ENCODE data around the gene MAST1. TPM values are rescaled to one million over a fixed set of nuclear protein-coding genes. Genes with fewer than 3 reads are reported as not detected.

MAST1 gene
- total RNA-seq, 2 experiments from 2014 or later, result 0.22 to 0.60 TPM

GRCh38 chr19:12875086-12875485 is 36.8 kb downstream of the MAST1 start:
- no peak overlapping the region for H3K4me3 Mint-ChIP-seq
- H3K27ac Mint-ChIP-seq, result no peak overlapping the region

GRCh38 chr19:12880551-12881171 is 42.3 kb downstream of the MAST1 start:
- Histone ChIP-seq H3K27ac (ENCODE audit: low read depth in 1 of 2, low read length in 2 of 2) (peak overlapping the region; percentile 46 to 58), H3K27me3 (ENCODE audit: control insufficient read depth in 1 of 2, insufficient read depth in 2 of 2, low read length in 2 of 2) (no peaks in the 10 kb centered on the region), H3K36me3 (ENCODE audit: insufficient read depth, low read length) (peaks cover 21% of the 10 kb centered on the region), H3K9me3 (ENCODE audit: control insufficient read depth in 1 of 2, insufficient read depth in 1 of 2, low read length in 2 of 2) (peaks cover 10 to 26% of the 10 kb centered on the region in 2 experiments), H3K4me1 (ENCODE audit: insufficient read depth, low read length) (peaks cover 46% of the 10 kb centered on the region), H3K4me3 (ENCODE audit: low read length) (peak overlapping the region; percentile 89)
- TF ChIP-seq CTCF (IDR thresholded peaks at IDR 0.05), result no peak
- H3K36me3 Mint-ChIP-seq (ENCODE audit: low read depth), result peaks cover 28% of the 10 kb centered on the region
- H3K27ac Mint-ChIP-seq, result peak overlapping the region; percentile 86
- H3K27me3 Mint-ChIP-seq, result no peaks in the 10 kb centered on the region
- H3K4me3 Mint-ChIP-seq, result peak overlapping the region; percentile 89
- ATAC-seq (ENCODE audit: poor library complexity), result no peak
- ChIA-PET POLR2A (interaction anchor here (1.2 to 2.5 kb wide), 3 partner anchors 9 to 89 kb away, joined by 4 to 13 read pairs (median 4); partner anchors contain the start of genes GCDH and JUNB), CTCF (interaction anchor here (0.9 to 1.3 kb wide), 3 partner anchors 10 to 84 kb away, joined by 4 to 5 read pairs (median 5); partner anchors contain the start of gene GCDH)
- H3K9me3 Mint-ChIP-seq, result no peaks in the 10 kb centered on the region
- peaks cover 22% of the 10 kb centered on the region for H3K4me1 Mint-ChIP-seq (ENCODE audit: low read depth)
- DNase-seq, result peak in 1 of 14 experiments; percentile 33
- intact Hi-C loops (cut with DNase I, micrococcal nuclease), result no loop called here

More at GRCh38 chr19:12875086-12875485, 36.8 kb downstream of the MAST1 start:
- Histone ChIP-seq H3K4me3 (ENCODE audit: low read length) (no peak overlapping the region), H3K4me1 (ENCODE audit: insufficient read depth, low read length) (peaks cover 7% of the 10 kb centered on the region), H3K9me3 (ENCODE audit: control insufficient read depth in 1 of 2, insufficient read depth in 1 of 2, low read length in 2 of 2) (peaks cover 0 to 19% of the 10 kb centered on the region in 2 experiments), H3K27me3 (ENCODE audit: control insufficient read depth in 1 of 2, insufficient read depth in 2 of 2, low read length in 2 of 2) (no peaks in the 10 kb centered on the region), H3K27ac (ENCODE audit: low read depth in 1 of 2, low read length in 2 of 2) (no peak overlapping the region), H3K36me3 (ENCODE audit: insufficient read depth, low read length) (peaks cover 29% of the 10 kb centered on the region)
- ChIA-PET CTCF (interaction anchor here (0.6 kb wide), 1 partner anchor 158 kb away, joined by 3 read pairs; no protein-coding TSS in a partner anchor), POLR2A (interaction anchor here (1.1 kb wide), 1 partner anchor 16 kb away, joined by 3 read pairs; the partner anchor contains the start of gene GCDH)
- ATAC-seq (ENCODE audit: poor library complexity) (no peak), DNase-seq (no peak)
- H3K27me3 Mint-ChIP-seq, result no peaks in the 10 kb centered on the region
- no peak for TF ChIP-seq CTCF (IDR thresholded peaks at IDR 0.05)
- intact Hi-C loops (cut with DNase I, micrococcal nuclease), result no loop called here
- H3K4me1 Mint-ChIP-seq (ENCODE audit: low read depth), result peaks cover 8% of the 10 kb centered on the region
- peaks cover 5% of the 10 kb centered on the region for H3K9me3 Mint-ChIP-seq
- peaks cover 51% of the 10 kb centered on the region for H3K36me3 Mint-ChIP-seq (ENCODE audit: low read depth)

- POLR2A ChIA-PET, result interaction anchor here (1.0 to 2.5 kb wide), 4 partner anchors 9 to 38 kb away, joined by 4 to 13 read pairs (median 5); partner anchors contain the start of genes GCDH and SYCE2
Observed at GRCh38 chr19:12881172-12881808, 43.0 kb downstream of the MAST1 start, which contains the start of gene DNASE2. Gene DNASE2 (minus strand): TSS chr19:12881449. CDS start chr19:12881375, 74 bp downstream.

More at GRCh38 chr19:12881172-12881808, 43.0 kb downstream of the MAST1 start, which contains the start of gene DNASE2:
- H3K27me3 ChIP-seq (ENCODE audit: control insufficient read depth in 1 of 2, insufficient read depth in 2 of 2, low read length in 2 of 2), result no peaks in the 10 kb centered on the region
- Mint-ChIP-seq H3K27ac (peak within 1 kb of the TSS; percentile 86), H3K36me3 (ENCODE audit: low read depth) (peaks cover 22% of the 10 kb centered on the region), H3K4me1 (ENCODE audit: low read depth) (peaks cover 23% of the 10 kb centered on the region), H3K4me3 (peak within 1 kb of the TSS; percentile 89), H3K9me3 (no peaks in the 10 kb centered on the region), H3K27me3 (no peaks in the 10 kb centered on the region)
- intact Hi-C loops (cut with DNase I, micrococcal nuclease), result no loop called here
- peak within 1 kb of the TSS; percentile 46 to 58 for H3K27ac ChIP-seq (ENCODE audit: low read depth in 1 of 2, low read length in 2 of 2)
- H3K9me3 ChIP-seq (ENCODE audit: control insufficient read depth in 1 of 2, insufficient read depth in 1 of 2, low read length in 2 of 2), result peaks cover 10 to 26% of the 10 kb centered on the region in 2 experiments
- H3K4me3 ChIP-seq (ENCODE audit: low read length), result peak within 1 kb of the TSS; percentile 89
- peak; percentile 73 to 95 (median 86) for DNase-seq
- TF ChIP-seq CTCF (IDR thresholded peaks at IDR 0.05), result no peak
- H3K36me3 ChIP-seq (ENCODE audit: insufficient read depth, low read length), result peaks cover 15% of the 10 kb centered on the region
- H3K4me1 ChIP-seq (ENCODE audit: insufficient read depth, low read length), result peaks cover 52% of the 10 kb centered on the region
- CTCF ChIA-PET, result interaction anchor here (0.9 to 2.8 kb wide), 2 partner anchors 10 to 84 kb away, joined by 4 to 14 read pairs; partner anchors contain the start of gene GCDH
- peak; percentile 74 for ATAC-seq (ENCODE audit: poor library complexity)
